NCI-H146 treated with DMSO at 0.1 percent for 48 hours (cell line): ENCODE measurements around the gene GPATCH11.

Source experiments
- DNase-seq: peaks from one replicate; lab custom pipeline; 2025; ENCODE audit not compliant: unreplicated experiment; lab: John Stamatoyannopoulos, UW

GPATCH11 gene

DNA sequence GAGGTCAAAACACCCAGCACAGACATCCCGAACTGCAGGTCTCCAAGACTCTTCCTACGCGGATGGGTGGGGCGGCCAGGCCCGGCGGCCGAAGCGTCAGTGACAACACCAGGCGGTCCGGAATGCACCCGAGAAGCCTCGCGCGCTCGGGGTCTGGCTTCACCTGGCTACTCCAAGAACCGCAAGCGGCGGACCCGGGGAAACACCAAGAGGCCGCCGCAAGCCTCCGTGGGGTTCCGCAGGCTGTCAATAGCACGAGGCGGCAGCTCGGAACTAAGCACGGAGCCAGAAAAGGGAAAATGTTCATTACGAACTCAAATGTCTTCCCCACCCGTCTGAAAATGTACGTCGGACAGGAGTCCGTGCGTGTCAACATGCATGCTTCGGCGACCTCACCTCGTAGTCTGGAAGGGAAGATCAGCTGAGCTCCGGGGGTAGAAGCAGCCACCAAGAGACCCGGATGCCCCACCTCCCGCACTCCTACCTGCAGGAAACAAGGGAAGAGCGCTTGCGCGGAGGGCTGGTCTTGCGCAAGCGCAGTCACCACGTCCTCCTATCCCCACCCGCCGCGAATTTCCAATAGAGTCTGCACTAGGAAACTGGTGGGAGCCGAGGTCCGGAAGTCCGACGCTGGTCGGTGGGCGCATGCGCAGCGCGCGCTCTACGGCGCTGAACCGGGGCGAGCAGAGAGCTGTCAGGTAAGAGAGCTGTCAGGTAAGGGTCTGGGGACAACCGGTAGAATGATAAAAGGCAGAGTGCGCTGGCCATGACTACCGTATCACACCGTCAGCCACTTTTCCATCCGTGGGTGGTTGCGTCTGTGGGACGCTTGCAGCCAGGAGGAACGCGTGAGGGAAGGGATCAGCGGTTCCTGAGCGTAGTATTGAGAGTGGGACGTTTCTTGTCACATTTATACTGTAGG lies at the start of gene GPATCH11, which contains the start of gene HEATR5B:
Gene GPATCH11 (plus strand): TSS at position 646 of the 922 bp plus-strand sequence. CDS start 3,864 bp downstream, outside the sequence.
Gene HEATR5B (minus strand): TSS at position 500 of the 922 bp plus-strand sequence. CDS start 958 bp downstream, outside the sequence.
- peak; percentile 97 for DNase-seq

- DNase-seq, result no peak
Measured at GRCh38 chr2:37037771-37038170, 46.5 kb upstream of the GPATCH11 start.

GRCh38 chr2:37039580-37039979 lies 44.7 kb upstream of the GPATCH11 start:
- no peak for DNase-seq

DNA sequence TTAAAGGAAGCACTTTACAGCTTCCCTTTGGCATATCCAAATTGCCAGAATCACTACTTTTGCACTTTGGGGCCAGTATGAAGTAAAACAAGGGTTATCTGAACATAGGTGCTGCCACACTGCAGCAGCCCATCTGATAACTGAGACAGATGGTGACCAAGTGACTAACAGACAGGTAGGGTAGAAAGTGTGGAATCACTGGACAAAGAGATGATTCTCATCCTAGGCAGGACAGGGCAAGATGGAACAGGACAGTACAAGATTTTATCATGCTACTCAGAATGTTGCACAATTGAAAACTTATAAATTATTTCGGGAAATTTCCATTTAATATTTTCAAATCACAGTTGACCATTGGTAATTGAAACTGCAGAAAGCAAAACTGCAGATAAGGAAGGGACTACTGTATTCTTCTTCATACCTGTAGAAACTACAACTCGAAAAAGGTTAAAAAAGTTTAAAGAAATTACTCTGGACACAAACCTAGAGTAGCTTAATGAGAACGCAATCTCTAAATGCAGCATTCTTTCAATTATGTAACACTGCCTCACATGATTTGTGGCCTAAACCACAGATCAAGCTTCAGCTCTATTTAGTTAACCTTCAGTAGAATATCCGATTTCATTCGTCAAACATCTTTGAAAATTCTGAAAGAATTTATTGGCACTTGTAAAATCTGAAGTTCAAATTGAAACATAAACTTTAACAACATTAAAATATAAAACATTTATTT lies 31.6 kb upstream of the GPATCH11 start:
- no peak for DNase-seq

- DNase-seq, result no peak
Measured at GRCh38 chr2:37059841-37060240, 24.5 kb upstream of the GPATCH11 start.

- DNase-seq, result no peak
Measured at GRCh38 chr2:37060446-37060845, 23.9 kb upstream of the GPATCH11 start.

DNA sequence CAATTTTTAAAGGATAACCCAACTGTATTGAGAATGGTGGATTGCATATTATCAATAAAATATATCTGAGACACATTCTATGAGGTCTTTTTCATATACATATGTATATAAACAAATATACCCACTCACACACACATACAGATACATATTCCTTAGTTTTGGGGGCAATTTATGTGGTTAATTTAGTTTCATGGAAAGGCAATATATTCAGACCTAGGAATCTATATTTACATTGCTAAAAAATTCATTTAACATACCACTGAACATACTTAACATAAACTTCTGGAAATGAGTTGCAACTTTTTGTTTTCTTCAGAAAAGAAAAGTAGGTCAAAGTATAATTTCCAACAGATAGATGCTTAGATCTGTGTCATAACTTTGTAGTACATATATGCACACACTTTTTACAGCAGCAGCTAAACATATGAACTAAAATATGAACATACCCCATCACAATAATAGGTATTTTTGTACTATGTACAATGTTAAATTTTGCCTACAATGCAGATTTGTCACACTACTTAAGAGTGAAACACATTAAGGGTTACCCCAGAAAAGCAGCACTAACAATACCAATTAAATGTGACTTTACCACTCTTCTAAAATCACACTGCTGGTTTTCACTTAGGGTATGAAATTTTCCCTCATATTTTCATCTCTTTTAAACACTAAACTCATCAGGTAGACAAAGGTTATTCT lies 23.2 kb upstream of the GPATCH11 start:
- DNase-seq, result no peak

- no peak for DNase-seq
Measured at GRCh38 chr2:37061776-37062175, 22.5 kb upstream of the GPATCH11 start.

DNA sequence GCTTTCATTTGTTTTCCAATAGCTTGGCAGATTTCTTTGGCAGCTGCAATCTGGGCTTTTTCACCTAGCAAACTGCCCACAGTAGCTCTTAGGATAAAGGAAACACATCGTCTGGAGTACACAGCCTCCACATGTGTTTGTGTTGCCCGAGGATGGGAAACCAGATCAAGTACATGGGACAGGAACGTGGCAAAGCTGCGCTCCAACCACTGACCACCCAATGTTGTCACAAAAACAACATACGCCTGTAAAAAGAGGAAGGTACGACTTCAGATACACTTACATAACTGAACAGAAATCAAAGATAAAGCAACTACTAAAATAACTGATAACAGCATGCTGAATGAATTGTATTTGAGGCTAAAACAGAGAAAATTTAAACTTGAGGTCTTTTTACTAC lies 15.6 kb upstream of the GPATCH11 start:
- no peak for DNase-seq

- no peak for DNase-seq
Measured at GRCh38 chr2:37070931-37071330, 13.4 kb upstream of the GPATCH11 start.

- DNase-seq, result no peak
Measured at GRCh38 chr2:37080266-37080665, 4.1 kb upstream of the GPATCH11 start.

DNA sequence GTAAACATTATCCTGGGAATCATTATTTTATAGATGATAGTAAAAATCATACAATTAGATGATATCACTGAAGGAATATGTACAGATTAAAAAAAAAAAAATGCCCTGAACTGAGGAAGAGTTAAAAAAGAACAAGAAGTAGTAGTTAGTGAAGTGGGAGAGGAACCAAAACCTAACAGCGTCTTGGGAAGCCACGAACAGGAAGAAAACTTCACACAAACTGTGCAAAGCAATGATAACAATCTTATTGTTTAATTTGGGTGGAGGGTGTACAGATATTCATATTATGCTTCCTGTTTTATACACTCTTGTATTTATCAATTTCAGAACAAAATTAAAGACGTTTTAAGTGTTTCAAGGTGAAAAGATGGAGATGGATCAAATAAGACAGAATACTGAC lies 3.6 kb upstream of the GPATCH11 start:
- no peak for DNase-seq

DNA sequence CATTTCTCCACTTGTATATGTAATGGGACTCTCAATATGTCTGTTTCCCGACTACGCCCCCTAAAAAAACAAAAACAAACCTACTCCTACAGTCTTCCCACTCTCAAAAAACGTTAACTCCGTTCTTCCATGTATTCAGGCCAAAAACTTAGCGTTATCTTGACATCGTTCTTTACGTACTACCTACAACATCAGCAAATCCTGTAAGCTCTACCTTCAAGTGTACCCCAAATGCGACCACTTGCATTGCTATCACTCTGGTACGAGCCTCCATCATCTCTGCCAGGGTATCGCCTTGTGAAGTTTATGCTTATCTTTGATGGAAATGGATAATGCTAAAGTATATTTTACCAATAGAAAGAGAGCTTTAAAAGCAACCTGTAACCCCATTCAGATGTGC lies 479 bp downstream of the GPATCH11 start:
- DNase-seq, result peak; percentile 52

GRCh38 chr2:37085731-37086147 lies 1.4 kb downstream of the GPATCH11 start:
- no peak for DNase-seq

DNA sequence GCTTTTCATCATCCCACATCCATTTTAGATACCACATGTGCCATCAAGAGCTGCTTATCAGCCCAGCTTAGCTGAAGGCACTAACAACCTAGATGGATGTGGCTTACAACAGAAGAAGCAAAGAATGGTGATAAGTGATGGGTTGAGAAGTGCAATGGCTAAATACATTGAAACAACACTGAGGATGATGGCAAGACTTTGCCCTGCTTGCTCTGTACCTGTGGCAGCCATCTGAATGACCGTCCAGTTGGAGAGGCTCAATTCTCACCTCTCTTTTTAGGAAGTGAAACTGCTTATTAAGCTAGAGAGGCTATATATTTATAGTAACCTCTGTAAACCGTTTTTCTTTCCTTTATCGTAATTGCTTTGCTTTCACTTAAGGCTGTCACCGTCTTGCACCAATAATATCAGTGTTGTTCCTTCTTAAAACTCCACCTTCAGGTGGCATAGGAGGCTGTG lies 5.7 kb downstream of the GPATCH11 start:
- DNase-seq, result no peak

DNA sequence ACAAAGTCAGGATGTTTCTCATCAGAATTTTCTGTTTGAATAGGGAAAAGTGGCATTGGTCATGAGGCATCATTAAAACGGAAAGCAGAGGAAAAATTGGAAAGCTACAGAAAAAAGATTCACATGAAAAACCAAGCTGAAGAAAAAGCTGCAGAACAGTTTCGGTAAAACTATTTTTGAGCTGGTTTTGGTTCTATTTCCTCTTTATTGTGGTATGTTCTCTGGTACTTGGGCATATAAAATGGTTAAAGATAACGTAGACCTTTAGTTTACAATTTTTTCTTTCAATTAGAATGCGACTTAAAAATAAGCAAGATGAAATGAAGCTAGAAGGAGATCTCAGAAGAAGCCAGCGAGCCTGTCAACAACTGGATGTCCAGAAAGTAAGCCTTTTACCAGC lies 7.6 kb downstream of the GPATCH11 start:
- DNase-seq, result no peak

GRCh38 chr2:37096568-37096967 lies 12.2 kb downstream of the GPATCH11 start:
- DNase-seq, result no peak

- DNase-seq, result no peak
Measured at GRCh38 chr2:37098416-37099118, 14.2 kb downstream of the GPATCH11 start.

DNA sequence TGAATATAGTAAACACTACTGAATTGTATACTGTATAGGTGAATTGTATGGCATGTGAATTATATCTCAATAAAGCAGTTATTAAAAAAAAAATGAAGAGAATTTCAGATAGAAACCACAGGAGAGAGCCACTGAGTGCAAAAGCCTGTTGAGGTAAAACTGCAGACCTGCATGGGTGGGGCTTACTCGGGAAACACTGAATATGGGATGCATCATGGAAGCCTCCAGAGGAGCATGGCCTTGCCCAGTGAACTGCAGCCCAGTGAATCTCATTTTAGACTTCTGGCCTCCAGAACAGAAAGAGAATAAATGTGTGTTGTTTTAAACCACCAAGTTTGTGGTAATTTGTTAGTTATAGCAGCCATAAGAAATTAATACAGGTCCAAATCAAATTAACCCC lies 15.7 kb downstream of the GPATCH11 start:
- DNase-seq, result no peak

GRCh38 chr2:37102588-37102987 lies 18.3 kb downstream of the GPATCH11 start:
- no peak for DNase-seq

- no peak for DNase-seq
Measured at GRCh38 chr2:37104178-37104577, 19.9 kb downstream of the GPATCH11 start.
